IPS DF 4.7 (cell line): ENCODE data around the gene R3HDM4.
"Not testable (repeated sequence)": the region's sequence is repeated elsewhere in the genome, so short reads cannot be mapped to it uniquely, and the experiment has no call there.

Experiments
- DNase-seq: peaks from one replicate; pipeline ENCODE4 v3.0.0-alpha.2; 2013; ENCODE audit warnings: low spot score; ENCODE audit errors: extremely low read depth

The R3HDM4 gene

GRCh38 chr19:896434-896833 is 16.6 kb downstream of the R3HDM4 start:
- DNase-seq: no peak

DNA sequence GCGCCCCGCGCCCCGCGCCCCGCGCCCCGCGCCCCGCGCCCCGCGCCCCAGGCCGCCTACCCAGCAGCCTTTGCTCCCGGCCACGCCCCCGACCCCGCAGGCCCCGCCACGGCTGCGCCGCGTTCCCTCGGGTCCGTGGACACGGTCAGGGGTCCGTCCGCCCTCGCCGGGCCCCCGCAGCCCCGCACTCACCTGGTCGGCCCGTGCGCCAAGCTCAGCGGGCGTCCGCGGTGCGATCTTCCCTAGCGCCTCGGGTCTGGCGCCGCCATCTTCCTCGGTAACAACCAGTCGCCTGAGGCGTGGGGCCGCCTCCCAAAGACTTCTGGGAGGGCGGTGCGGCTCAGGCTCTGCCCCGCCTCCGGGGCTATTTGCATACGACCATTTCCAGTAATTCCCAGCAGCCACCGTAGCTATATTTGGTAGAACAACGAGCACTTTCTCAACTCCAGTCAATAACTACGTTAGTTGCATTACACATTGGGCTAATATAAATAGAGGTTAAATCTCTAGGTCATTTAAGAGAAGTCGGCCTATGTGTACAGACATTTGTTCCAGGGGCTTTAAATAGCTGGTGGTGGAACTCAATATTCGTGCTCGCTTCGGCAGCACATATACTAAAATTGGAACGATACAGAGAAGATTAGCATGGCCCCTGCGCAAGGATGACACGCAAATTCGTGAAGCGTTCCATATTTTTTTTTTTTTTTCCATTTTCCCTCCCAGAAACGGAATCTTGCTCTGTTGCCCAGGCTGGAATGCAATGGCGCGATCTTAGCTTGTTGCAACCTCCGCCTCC is 19.9 kb downstream of the R3HDM4 start, which contains the start of the genes MED16 and RNU6-9:
TSS of gene MED16 (minus strand) at position 294 of the 796 bp plus-strand sequence. CDS start 2,056 bp downstream, outside the sequence.
TSS of gene RNU6-9 (plus strand) at position 591 of the 796 bp plus-strand sequence.
- no peak for DNase-seq

DNA sequence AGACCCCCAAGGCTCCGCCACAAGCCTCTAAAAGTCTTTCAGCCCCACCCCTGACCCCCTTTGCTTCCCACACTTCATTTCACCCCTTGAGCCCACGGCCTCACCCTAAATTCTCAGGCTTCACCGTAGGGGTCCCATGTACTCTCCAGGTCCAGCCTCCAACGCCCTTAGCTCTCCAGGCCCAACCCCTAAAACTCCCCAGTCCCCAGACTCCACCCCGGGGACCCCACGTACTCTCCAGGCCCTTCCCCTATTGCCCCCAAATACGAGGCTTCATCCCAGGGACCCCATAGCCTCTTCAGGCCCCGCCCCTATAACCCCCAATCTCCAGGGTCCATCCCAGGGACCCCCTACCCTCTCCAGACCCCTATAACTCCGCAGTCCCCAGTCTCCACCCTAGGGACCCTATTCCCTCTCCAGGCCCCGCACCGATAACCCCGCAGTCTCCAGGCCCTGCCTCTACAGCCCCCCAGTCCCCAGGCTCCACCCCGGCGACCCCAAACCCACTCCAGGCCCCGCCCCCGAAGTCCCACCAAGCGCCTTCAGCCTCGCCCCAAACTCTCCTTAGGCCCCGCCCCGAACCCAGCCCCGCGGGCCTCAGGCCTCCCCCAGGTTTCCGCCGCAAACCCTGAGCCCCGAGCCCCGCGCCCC is 20.7 kb downstream of the R3HDM4 start:
- DNase-seq: no peak

- not testable (repeated sequence) for DNase-seq
These were observed 21.4 kb downstream of the R3HDM4 start for GRCh38 chr19:891421-892200.

DNA sequence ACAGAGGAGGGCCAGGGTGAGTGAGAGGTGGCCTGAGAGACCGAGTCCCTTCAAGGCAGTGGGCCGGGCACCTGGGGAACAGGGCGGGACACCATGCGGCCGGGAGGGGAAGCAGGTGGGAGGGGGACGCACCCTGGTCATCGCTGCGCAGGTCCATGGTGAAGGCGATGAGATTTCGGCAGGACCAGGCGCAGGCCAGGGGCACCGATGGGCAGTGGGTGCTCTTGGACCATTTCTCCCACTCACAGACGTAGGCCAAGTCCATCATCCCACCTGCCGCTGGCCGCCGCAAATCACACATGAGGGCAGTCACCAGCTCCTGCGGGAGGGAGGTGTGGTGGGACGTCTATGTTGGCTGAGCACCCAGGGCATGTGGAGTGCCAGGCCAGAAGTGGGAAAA is 22.2 kb downstream of the R3HDM4 start:
- DNase-seq: no peak

DNA sequence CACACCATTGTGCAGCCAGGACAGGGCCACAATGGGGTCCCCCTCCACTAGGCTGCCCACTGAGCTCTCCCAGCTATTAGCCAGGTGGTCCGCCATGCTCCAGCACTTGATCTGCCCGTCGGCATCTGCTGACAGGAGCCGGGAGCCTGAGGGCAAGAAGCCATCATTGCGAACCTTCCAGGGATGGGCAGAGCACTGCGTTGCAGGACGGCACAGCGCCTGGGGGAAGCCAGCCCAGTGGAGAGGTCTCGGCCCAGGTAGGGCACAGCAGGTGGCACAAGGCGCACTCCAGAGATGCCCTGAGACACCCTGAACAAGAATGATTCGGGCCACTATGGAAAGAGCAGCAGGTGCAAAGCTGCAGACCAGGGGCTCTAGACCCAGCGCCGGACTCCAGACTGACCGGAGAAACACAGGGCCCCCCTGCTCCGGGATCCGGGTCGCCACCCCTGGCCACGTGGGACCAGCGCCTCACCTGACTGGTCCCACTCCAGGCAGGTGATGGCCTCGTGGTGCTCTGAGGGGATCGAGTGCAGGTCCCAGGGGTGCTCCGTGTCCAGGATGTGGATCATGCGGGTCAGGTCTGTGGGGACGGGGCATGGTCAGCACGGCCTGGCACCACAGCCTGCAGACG is 23.2 kb downstream of the R3HDM4 start:
- no peak for DNase-seq

GRCh38 chr19:888581-889385 is 24.2 kb downstream of the R3HDM4 start:
- no peak for DNase-seq

DNA sequence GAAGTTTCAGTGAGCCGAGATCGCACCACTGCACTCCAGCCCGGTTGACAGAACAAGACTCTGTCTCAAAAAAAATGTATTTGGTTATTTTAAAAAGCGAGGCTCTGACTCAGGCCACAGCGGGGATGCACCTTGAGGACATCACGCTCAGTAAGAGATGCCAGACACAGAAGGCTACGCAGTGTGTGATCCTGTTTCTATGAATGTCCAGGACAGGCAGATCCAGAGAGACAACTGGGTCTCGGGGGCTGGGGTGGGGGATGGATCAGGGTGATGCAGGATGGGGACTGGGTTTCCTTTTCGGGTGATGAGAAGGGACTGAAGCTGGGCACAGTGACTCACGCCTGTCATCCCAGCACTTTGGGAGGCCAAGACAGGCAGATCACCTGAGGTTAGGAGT is 25.4 kb downstream of the R3HDM4 start:
- DNase-seq: no peak

DNA sequence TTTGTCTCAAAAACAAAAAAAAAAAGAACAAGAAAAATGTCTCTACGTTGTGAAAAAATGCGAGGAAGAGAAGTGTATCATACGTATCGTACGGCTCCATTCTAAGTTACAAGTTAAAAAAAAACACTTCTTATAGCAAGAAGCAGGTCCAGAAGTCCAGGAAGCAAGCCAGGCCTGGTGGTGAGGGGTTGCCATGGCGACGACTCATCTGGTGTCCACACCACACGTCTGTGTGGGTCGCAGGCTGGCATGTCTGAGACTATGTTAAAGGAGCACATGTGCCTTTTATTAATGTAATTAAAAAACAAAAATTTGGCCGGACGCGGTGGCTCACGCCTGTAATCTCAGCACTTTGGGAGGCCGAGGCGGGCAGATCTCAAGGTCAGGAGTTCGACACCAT is 25.9 kb downstream of the R3HDM4 start:
- no peak for DNase-seq

DNA sequence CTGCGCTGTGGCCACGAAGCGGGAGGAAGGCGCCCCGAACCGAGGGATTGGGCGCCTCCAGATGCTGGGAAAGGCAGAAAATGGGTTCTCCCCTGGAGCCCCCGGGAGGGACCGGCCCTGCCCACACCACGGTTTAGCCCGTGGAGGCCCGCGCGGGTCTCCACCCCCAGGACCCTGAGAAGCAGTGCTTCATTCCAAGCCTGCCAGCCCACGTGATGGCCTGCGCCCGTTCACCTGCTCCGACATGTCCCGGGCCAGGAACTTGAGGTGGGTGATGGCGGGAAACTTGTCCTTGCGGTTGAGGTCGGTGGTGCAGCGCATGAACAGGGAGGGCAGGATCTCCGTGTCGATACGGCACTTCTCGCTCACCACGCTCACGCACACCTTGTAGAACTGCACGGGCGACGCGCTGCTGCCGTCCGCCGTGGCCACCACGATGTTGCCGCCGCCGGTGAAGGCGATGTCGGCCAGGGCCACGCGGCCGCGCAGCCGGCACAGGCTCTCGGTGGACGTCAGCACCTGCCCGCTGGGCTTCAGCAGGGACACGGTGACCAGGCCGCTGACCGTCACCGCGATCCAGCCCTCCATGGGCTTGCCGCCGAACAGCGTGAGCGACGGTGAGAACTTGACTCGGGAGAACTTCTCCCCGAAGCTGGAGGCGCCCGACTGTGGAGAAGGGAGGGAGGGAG is 27.3 kb downstream of the R3HDM4 start:
- DNase-seq: no peak

- DNase-seq: no peak
These were observed 28.4 kb downstream of the R3HDM4 start for GRCh38 chr19:884420-885211.

DNA sequence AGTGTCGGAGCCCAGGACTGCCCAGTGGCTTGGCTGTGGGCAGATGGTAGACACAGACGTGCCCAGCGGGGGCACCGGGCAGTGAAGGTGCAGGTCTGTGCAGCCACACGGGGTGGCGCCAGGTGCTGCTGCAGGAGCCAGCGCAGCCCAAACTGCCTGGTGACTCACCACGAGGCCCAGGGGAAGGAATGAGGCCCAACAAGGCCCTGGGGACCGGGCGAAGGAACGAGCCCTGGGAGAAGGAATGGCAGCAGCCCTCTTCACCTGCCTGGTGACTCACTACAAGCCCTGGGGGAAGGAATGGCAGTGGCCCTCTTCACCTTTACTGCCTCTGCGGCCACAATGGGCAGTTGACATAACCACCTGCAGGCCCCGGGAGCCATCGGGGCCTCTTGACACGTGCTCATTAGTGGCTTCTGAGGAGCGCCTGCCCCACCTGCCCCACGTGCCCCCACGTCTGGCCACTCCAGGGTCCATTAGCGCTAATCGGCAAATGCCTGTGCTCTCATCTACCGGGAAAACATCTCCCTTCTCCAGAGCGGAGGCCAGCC is 29.3 kb downstream of the R3HDM4 start:
- no peak for DNase-seq

DNA sequence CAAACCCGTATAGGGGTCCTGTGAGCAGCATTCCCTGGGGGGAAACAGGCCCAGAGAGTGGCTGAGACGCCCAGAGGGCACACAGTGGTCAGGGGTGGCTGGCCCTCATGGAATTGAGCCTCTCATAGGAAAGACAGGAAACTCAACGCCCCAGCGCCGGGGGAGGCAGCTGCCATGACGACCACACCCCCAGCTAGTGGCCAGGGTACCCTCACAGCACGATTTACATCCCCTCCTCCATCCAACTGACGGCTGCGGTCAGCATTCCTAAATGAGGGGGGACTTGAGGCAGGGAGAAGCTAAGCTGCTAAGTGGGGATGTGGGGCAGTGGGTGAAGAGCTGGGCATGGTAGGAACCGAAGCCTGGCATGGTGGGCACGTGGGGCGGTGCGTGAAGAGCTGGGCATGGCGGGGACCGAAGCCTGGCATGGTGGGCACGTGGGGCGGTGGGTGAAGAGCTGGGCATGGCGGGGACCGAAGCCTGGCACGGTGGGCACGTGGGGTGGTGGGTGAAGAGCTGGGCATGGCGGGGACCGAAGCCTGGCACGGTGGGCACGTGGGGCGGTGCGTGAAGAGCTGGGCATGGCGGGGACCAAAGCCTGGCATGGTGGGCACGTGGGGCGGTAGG is 30.0 kb downstream of the R3HDM4 start:
- no peak for DNase-seq

- DNase-seq: no peak
These were observed 31.5 kb downstream of the R3HDM4 start for GRCh38 chr19:881385-882071.

DNA sequence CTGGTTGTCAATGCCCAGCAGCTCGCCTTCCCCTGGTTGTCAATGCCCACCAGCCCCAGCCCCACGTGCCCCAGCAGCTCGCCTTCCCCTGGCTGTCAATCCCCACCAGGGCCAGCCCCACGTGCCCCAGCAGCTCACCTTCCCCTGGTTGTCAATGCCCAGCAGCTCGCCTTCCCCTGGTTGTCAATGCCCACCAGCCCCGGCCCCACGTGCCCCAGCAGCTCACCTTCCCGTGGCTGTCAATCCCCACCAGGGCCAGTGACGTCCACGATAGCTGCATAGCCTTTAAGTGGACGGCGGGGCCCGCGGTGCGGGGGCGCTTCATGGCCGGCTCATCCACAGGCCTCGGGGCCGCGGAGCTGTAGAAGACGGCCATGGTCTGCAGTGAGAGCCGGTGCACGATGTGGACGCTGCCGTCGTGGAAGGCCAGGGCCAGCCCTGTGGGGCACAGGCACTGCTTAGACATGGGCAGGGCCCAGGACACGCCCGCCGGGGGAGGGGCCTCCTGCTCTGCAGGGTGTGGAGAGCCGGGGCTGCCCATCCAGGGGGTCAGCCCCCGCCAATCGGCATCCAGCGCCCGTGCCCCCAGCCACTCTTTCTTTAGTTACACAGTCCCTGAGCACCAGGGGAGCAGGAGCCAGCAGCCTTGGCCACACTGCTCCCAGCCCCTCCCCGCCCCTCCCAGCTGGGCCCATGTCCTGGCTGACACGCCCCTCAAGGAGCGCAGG is 33.1 kb downstream of the R3HDM4 start:
- no peak for DNase-seq

GRCh38 chr19:878751-879561 is 34.1 kb downstream of the R3HDM4 start:
- DNase-seq: not testable (repeated sequence)
